B cell (primary cell): ENCODE measurements around the gene ARFGAP3.

Experiments
- EZH2 ChIP-seq: IDR thresholded peaks from 2 replicates; pipeline ENCODE4 v1.6.1; 2012; ENCODE audit warnings: borderline replicate concordance, low read depth, mild to moderate bottlenecking, moderate library complexity, low read length; ENCODE audit not compliant: insufficient read depth, poor library complexity, severe bottlenecking
- TF ChIP-seq, protein P1 (sequence below): fragments of 200-600 bp; IDR thresholded peaks from one replicate; pipeline ENCODE4 v1.8.0; 2022; ENCODE audit warnings: antibody characterized with exemption, mild to moderate bottlenecking

DNA sequence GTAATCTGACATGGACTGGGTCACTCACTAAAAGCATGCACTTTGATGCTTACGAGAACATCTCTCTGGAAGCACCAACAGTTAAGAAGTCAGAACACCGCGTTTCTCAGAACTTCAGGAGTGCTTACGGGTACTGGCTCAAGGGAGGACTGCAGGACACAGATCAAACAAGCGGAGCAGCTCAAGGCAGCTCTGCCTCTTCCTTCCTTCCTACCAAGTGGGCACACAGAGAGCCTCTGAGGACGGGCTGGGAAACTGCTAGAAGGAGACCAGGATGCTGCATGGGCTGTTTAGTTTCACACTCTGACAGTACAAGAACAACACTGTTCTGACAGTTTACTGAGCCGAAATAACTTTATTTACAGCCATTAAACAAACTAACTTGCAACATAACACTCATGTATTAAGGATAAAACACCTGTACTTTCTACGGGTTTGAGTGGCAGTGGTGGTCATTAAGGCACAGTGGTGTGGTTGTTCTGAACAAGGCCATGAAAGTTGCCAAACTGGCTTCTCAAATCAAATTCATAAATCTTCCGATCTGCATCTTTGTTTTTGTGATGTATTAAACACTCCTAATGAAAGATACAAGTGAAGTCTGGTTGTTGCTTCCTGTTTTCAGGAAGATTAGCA, 37.5 kb downstream of the ARFGAP3 start:
- TF ChIP-seq EZH2: no peak
- TF ChIP-seq, protein P1, sequence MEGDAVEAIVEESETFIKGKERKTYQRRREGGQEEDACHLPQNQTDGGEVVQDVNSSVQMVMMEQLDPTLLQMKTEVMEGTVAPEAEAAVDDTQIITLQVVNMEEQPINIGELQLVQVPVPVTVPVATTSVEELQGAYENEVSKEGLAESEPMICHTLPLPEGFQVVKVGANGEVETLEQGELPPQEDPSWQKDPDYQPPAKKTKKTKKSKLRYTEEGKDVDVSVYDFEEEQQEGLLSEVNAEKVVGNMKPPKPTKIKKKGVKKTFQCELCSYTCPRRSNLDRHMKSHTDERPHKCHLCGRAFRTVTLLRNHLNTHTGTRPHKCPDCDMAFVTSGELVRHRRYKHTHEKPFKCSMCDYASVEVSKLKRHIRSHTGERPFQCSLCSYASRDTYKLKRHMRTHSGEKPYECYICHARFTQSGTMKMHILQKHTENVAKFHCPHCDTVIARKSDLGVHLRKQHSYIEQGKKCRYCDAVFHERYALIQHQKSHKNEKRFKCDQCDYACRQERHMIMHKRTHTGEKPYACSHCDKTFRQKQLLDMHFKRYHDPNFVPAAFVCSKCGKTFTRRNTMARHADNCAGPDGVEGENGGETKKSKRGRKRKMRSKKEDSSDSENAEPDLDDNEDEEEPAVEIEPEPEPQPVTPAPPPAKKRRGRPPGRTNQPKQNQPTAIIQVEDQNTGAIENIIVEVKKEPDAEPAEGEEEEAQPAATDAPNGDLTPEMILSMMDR: no peak
